ENCODE results near the gene MAPRE3. TPM values are rescaled to one million over a fixed set of nuclear protein-coding genes. Genes with fewer than 3 reads are reported as not detected.
A peak's percentile ranks its signal among the peaks of the same experiment; 100 is the strongest.

MAPRE3 gene
- total and polyA plus RNA-seq, 9 of the 15 experiments (the other 6 are each of a cell fraction or from before 2014, with no cell fraction given), result 0.70 to 43.2 (median 12.6) TPM

- Histone ChIP-seq H3K9ac (ENCODE audit: insufficient read depth in 1 of 2, low read depth in 2 of 2, low read length in 2 of 2) (peak overlapping the region; percentile 22 to 33; a peak in 3 of 4 replicates), H3K79me2 (ENCODE audit: control insufficient read depth, insufficient read depth, low read length) (peaks cover 39% of the 10 kb centered on the region), H3K27ac (ENCODE audit: extremely low read depth, low read depth, low read length) (peak overlapping the region; percentile 64), H2AFZ (ENCODE audit: low read depth, low read length) (no peak overlapping the region), H3K4me1 (replicated peaks in 1 of 2; ENCODE audit: control insufficient read depth in 2 of 2, insufficient read depth in 2 of 2, low read length in 2 of 2) (peaks cover 53 to 59% of the 10 kb centered on the region in 2 experiments), H3K36me3 (ENCODE audit: control insufficient read depth, insufficient read depth, low read length) (peaks cover 39% of the 10 kb centered on the region), H3K9me1 (ENCODE audit: control insufficient read depth, insufficient read depth, low read length) (no peaks in the 10 kb centered on the region), H3K9me3 (replicated peaks; ENCODE audit: control insufficient read depth, insufficient read depth, low read depth, low read length) (no peaks in the 10 kb centered on the region), H3K27me3 (ENCODE audit: control insufficient read depth in 2 of 2, insufficient read depth in 2 of 2, low read length in 2 of 2) (no peaks in the 10 kb centered on the region), H4K20me1 (replicated peaks; ENCODE audit: control insufficient read depth, insufficient read depth, low read length) (0 out of 2 replicates have a peak, but pooled peaks cover 7% of the 10 kb centered on the region), H3K4me2 (ENCODE audit: insufficient read depth, low read length) (peak overlapping the region; percentile 70), H3K4me3 (no peak overlapping the region)
- 2% methylated on average over 9 of the region's 9 CpGs for WGBS (ENCODE audit: insufficient coverage, low coverage, missing lambda C conversion rate)
- ChIA-PET CTCF (ENCODE audit: low intra/inter-chr PET ratio) (interaction anchor here (6.8 kb wide), 1 partner anchor 58 kb away, joined by 65 read pairs; no protein-coding TSS in a partner anchor), POLR2A (interaction anchor here (0.5 to 3.1 kb wide), 9 partner anchors 9 to 299 kb away, joined by 3 to 18 read pairs (median 4); partner anchors contain the start of gene TMEM214)
- ATAC-seq (peak; percentile 75), DNase-seq (ENCODE audit: extremely low read depth in 1 of 4, low spot score in 3 of 4) (peak; percentile 80 to 96 (median 84)), FAIRE-seq (peak; percentile 97)
- intact Hi-C loops (cut with micrococcal nuclease) (loop anchor here (1.0 to 10.0 kb wide), 6 partner anchors 12 to 255 kb away; partner anchors contain the start of genes KHK, SLC35F6 and TMEM214), in situ Hi-C loops (cut with MboI) (loop anchor here (5.0 kb wide), 1 partner anchor 178 kb away; no protein-coding TSS in a partner anchor)
- no TSS peak for BruUV-seq (replicated peaks)
- TF ChIP-seq ZNF184 (CRISPR knock-in tag; IDR thresholded peaks at IDR 0.05) (no peak), ZFP36 (IDR thresholded peaks at IDR 0.05; ENCODE audit: low read depth, low read length, partially characterized antibody) (no peak), MXI1 (IDR thresholded peaks at IDR 0.05; ENCODE audit: low read depth, low read length) (no peak), ZNF165 (CRISPR knock-in tag; IDR thresholded peaks at IDR 0.05; ENCODE audit: borderline replicate concordance) (peak; percentile 68; the same call in 1 of the 2 replicates), CC2D1A (IDR thresholded peaks at IDR 0.05) (0 out of 2 replicates have a peak, but pooled peaks have one; percentile 26), ZNF263 (CRISPR knock-in tag; IDR thresholded peaks at IDR 0.05; ENCODE audit: borderline replicate concordance) (no peak), CEBPB (tag; IDR thresholded peaks at IDR 0.05) (peak; percentile 41; the same call in 1 of the 2 replicates), CCAR2 (IDR thresholded peaks at IDR 0.05; ENCODE audit: low read depth, low read length) (no peak), ZBTB5 (IDR thresholded peaks at IDR 0.05) (no peak), PRDM10 (IDR thresholded peaks at IDR 0.05; ENCODE audit: partially characterized antibody) (no peak), PTTG1 (tag; IDR thresholded peaks at IDR 0.05; ENCODE audit: low read depth) (no peak)
These were observed 49.8 kb downstream of the MAPRE3 start for GRCh38 chr2:27019931-27020855.

Measured in K562 (cell line).